ENCODE measurements around the gene MAGI2. TPM values are rescaled to one million over a fixed set of nuclear protein-coding genes. Genes with fewer than 3 reads are reported as not detected.

The MAGI2 gene
- total RNA-seq, 1 experiment from 2014 or later: 0.07 TPM

DNA sequence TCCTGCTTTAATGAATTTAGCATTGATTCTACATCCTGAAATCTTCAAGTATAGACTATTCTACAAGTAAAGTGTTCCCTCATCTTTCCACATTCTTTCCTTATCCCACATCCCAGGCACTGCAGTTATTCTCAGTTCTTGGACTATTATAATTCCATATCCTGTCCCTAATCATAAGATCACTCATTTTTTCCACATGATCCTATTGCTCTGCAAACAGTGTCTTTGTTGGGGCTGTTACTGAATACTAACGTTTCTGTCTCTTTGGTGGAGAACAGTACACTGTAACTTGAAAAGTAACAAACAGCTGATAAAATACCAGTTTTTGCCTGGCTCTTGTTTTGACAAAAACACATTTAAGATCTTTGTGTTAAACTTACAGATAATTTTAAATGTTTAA is 769.9 kb downstream of the MAGI2 start:
- CTCF ChIA-PET: no interaction called here
- TF ChIP-seq, protein P1, sequence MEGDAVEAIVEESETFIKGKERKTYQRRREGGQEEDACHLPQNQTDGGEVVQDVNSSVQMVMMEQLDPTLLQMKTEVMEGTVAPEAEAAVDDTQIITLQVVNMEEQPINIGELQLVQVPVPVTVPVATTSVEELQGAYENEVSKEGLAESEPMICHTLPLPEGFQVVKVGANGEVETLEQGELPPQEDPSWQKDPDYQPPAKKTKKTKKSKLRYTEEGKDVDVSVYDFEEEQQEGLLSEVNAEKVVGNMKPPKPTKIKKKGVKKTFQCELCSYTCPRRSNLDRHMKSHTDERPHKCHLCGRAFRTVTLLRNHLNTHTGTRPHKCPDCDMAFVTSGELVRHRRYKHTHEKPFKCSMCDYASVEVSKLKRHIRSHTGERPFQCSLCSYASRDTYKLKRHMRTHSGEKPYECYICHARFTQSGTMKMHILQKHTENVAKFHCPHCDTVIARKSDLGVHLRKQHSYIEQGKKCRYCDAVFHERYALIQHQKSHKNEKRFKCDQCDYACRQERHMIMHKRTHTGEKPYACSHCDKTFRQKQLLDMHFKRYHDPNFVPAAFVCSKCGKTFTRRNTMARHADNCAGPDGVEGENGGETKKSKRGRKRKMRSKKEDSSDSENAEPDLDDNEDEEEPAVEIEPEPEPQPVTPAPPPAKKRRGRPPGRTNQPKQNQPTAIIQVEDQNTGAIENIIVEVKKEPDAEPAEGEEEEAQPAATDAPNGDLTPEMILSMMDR (IDR thresholded peaks at IDR 0.05; ENCODE audit: unreplicated experiment): no peak
- DNase-seq (ENCODE audit: unreplicated experiment): no peak
- POLR2A ChIA-PET: no interaction called here
- no TSS peak for BruUV-seq (replicated peaks)
- Mint-ChIP-seq H3K9me3 (ENCODE audit: unreplicated experiment) (no peaks in the 10 kb centered on the region), H3K4me3 (ENCODE audit: unreplicated experiment) (no peak overlapping the region), H3K36me3 (ENCODE audit: insufficient read depth, unreplicated experiment) (no peaks in the 10 kb centered on the region), H3K4me1 (ENCODE audit: insufficient read depth, unreplicated experiment) (no peaks in the 10 kb centered on the region), H3K27me3 (ENCODE audit: insufficient read depth, unreplicated experiment) (peaks cover 58% of the 10 kb centered on the region), H3K27ac (ENCODE audit: low read depth, unreplicated experiment) (no peak overlapping the region)
- intact Hi-C loops (cut with micrococcal nuclease): no loop called here

DNA sequence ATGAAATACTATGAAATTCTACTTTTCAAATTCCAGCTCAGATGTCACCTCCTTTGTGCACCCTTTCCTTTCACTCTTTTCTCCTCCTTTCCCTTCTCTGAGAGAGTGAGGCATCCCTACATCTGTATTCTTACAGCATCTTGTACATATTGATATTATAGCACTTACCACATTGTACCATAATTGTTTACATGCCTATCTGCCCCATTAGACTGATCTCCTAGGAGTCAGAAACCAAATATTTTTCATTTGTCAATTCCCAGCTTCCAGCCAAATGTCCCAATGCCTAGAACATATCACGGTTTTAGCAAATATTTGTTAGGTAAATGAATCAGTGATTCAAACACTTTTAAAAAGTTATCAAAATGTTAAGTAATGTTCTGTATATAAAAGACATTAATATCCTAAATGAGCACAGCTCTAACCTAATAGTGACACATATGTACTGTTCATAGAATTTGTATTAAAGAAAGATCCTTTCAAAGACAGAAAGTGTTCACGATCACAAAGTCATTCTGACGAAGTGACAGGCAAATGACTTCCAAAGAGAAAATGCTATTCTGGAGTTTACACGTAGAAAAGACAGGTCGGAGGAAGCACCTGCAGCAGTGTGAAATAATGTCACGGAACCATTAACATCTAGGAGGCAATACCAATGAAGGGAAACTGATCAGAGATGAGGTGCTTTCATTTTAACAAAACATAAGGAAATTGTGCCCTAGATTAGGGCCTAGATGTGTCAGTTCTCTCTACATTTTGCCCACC is 774.2 kb downstream of the MAGI2 start:
- intact Hi-C loops (cut with micrococcal nuclease): no loop called here
- no TSS peak for BruUV-seq (replicated peaks)
- ChIA-PET CTCF (no interaction called here), POLR2A (no interaction called here)
- no peak for DNase-seq (ENCODE audit: unreplicated experiment)
- no peaks in the 10 kb centered on the region for H3K4me1 Mint-ChIP-seq (ENCODE audit: insufficient read depth, unreplicated experiment)
- H3K27ac Mint-ChIP-seq (ENCODE audit: low read depth, unreplicated experiment): no peak overlapping the region
- TF ChIP-seq, protein P1 (IDR thresholded peaks at IDR 0.05; ENCODE audit: unreplicated experiment): no peak
- H3K36me3 Mint-ChIP-seq (ENCODE audit: insufficient read depth, unreplicated experiment): no peaks in the 10 kb centered on the region
- H3K4me3 Mint-ChIP-seq (ENCODE audit: unreplicated experiment): no peak overlapping the region
- H3K9me3 Mint-ChIP-seq (ENCODE audit: unreplicated experiment): no peaks in the 10 kb centered on the region
- H3K27me3 Mint-ChIP-seq (ENCODE audit: insufficient read depth, unreplicated experiment): peaks cover 44% of the 10 kb centered on the region

DNA sequence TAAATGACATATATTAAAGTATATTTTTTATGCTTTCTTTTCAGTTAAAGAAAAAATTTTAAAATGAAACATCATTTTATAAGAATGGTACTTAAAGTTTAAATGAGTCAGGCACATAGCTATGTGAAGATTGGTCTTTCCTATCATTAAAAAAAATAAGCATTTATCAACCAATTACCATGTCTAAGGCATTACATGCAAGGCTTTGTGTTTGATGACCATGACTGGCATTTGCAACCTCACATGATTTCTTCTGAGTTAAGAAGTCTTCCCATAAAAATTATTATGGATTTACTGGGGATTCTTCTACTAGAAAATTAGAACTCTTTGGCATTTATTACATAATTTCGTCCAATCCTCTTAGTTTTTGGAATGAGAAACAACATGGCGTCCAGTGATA is 776.1 kb downstream of the MAGI2 start:
- Mint-ChIP-seq H3K27me3 (ENCODE audit: insufficient read depth, unreplicated experiment) (peaks cover 30% of the 10 kb centered on the region), H3K9me3 (ENCODE audit: unreplicated experiment) (no peaks in the 10 kb centered on the region), H3K27ac (ENCODE audit: low read depth, unreplicated experiment) (no peak overlapping the region), H3K36me3 (ENCODE audit: insufficient read depth, unreplicated experiment) (no peaks in the 10 kb centered on the region), H3K4me1 (ENCODE audit: insufficient read depth, unreplicated experiment) (no peaks in the 10 kb centered on the region), H3K4me3 (ENCODE audit: unreplicated experiment) (no peak overlapping the region)
- TF ChIP-seq, protein P1 (IDR thresholded peaks at IDR 0.05; ENCODE audit: unreplicated experiment): no peak
- no peak for DNase-seq (ENCODE audit: unreplicated experiment)
- intact Hi-C loops (cut with micrococcal nuclease): no loop called here
- BruUV-seq (replicated peaks): no TSS peak
- POLR2A ChIA-PET: no interaction called here
- CTCF ChIA-PET: no interaction called here

DNA sequence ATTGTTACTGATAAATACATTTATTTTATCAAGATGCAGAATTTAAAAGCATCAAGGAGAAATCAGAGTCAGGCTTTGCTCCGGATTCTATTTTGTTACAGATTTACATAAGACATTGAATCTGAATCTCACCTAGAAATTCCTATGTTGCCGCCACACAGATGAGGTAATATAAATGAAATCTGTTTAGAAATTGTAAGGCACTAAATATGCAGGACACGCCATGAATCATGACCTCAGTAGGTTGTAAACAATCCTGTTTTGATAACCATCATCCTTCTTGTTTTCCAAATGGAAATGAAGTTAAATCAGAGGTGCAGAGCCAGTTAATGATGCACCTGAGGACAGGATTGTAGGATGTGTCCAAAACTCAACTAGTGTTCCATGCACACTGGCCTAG is 778.0 kb downstream of the MAGI2 start:
- ChIA-PET POLR2A (no interaction called here), CTCF (no interaction called here)
- H3K27me3 Mint-ChIP-seq (ENCODE audit: insufficient read depth, unreplicated experiment): peaks cover 14% of the 10 kb centered on the region
- TF ChIP-seq, protein P1 (IDR thresholded peaks at IDR 0.05; ENCODE audit: unreplicated experiment): no peak
- no peak for DNase-seq (ENCODE audit: unreplicated experiment)
- H3K27ac Mint-ChIP-seq (ENCODE audit: low read depth, unreplicated experiment): no peak overlapping the region
- H3K4me3 Mint-ChIP-seq (ENCODE audit: unreplicated experiment): no peak overlapping the region
- intact Hi-C loops (cut with micrococcal nuclease): no loop called here
- no TSS peak for BruUV-seq (replicated peaks)
- H3K9me3 Mint-ChIP-seq (ENCODE audit: unreplicated experiment): no peaks in the 10 kb centered on the region
- H3K36me3 Mint-ChIP-seq (ENCODE audit: insufficient read depth, unreplicated experiment): no peaks in the 10 kb centered on the region
- no peaks in the 10 kb centered on the region for H3K4me1 Mint-ChIP-seq (ENCODE audit: insufficient read depth, unreplicated experiment)

All from MCF 10A (cell line).